ENCODE results near the gene PIGZ. TPM values are rescaled to one million over a fixed set of nuclear protein-coding genes. Genes with fewer than 3 reads are reported as not detected.
A peak's percentile ranks its signal among the peaks of the same experiment; 100 is the strongest.

Gene PIGZ
- total and polyA plus RNA-seq, 9 of the 15 experiments (the other 6 are each of a cell fraction or from before 2014, with no cell fraction given), result 0.15 to 1.8 (median 0.76) TPM

DNA sequence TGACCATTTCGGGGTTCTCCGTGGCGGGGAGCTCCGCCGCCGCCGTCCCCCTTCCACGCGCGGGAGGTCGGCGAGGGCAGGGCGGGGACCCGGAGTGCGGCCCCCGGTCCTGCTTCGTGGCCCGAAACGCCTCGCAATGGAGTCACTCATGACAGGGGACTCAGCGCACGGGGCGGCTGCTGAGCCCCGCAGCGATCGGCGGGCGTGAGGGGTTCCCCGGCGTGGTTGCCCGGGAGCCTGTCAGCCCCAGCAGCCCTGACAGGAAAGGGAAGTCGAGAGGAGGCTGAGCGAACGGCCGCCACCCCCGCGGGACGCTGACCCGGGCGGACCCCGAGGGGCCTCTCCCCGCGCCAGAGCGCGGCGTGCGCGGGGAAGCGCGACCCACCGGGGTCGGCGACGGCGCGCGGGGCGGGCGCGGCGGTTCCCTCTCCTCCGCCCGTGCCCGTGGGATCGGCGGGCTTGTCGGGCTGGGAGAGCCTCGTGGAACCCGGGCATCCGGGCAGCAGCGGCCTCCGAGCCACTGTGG lies 564 bp upstream of the PIGZ start (continued):
- TF ChIP-seq, protein P1, sequence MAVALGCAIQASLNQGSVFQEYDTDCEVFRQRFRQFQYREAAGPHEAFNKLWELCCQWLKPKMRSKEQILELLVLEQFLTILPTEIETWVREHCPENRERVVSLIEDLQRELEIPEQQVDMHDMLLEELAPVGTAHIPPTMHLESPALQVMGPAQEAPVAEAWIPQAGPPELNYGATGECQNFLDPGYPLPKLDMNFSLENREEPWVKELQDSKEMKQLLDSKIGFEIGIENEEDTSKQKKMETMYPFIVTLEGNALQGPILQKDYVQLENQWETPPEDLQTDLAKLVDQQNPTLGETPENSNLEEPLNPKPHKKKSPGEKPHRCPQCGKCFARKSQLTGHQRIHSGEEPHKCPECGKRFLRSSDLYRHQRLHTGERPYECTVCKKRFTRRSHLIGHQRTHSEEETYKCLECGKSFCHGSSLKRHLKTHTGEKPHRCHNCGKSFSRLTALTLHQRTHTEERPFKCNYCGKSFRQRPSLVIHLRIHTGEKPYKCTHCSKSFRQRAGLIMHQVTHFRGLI (CRISPR knock-in tag; IDR thresholded peaks at IDR 0.05), result peak; percentile 43; the same call in 1 of the 2 replicates
- TF ChIP-seq, protein P2, sequence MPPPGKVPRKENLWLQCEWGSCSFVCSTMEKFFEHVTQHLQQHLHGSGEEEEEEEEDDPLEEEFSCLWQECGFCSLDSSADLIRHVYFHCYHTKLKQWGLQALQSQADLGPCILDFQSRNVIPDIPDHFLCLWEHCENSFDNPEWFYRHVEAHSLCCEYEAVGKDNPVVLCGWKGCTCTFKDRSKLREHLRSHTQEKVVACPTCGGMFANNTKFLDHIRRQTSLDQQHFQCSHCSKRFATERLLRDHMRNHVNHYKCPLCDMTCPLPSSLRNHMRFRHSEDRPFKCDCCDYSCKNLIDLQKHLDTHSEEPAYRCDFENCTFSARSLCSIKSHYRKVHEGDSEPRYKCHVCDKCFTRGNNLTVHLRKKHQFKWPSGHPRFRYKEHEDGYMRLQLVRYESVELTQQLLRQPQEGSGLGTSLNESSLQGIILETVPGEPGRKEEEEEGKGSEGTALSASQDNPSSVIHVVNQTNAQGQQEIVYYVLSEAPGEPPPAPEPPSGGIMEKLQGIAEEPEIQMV (tag; conservative IDR thresholded peaks at IDR 0.05; ENCODE audit: low read depth), result no peak
- peak; percentile 84; the same call in 1 of the 2 replicates for TF ChIP-seq HDAC8 (tag; IDR thresholded peaks at IDR 0.05)
- no peak for TF ChIP-seq SP1 (CRISPR knock-in tag; IDR thresholded peaks at IDR 0.05)
- TF ChIP-seq, protein P3, sequence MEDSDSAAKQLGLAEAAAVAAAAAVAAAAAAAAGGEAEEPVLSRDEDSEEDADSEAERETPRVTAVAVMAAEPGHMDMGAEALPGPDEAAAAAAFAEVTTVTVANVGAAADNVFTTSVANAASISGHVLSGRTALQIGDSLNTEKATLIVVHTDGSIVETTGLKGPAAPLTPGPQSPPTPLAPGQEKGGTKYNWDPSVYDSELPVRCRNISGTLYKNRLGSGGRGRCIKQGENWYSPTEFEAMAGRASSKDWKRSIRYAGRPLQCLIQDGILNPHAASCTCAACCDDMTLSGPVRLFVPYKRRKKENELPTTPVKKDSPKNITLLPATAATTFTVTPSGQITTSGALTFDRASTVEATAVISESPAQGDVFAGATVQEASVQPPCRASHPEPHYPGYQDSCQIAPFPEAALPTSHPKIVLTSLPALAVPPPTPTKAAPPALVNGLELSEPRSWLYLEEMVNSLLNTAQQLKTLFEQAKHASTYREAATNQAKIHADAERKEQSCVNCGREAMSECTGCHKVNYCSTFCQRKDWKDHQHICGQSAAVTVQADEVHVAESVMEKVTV (CRISPR knock-in tag; IDR thresholded peaks at IDR 0.05), result 0 out of 2 replicates have a peak, but pooled peaks have one; percentile 7
- TF ChIP-seq RBM17 (IDR thresholded peaks at IDR 0.05; ENCODE audit: borderline replicate concordance, low read depth, low read length), result no peak
- TF ChIP-seq, protein P4, sequence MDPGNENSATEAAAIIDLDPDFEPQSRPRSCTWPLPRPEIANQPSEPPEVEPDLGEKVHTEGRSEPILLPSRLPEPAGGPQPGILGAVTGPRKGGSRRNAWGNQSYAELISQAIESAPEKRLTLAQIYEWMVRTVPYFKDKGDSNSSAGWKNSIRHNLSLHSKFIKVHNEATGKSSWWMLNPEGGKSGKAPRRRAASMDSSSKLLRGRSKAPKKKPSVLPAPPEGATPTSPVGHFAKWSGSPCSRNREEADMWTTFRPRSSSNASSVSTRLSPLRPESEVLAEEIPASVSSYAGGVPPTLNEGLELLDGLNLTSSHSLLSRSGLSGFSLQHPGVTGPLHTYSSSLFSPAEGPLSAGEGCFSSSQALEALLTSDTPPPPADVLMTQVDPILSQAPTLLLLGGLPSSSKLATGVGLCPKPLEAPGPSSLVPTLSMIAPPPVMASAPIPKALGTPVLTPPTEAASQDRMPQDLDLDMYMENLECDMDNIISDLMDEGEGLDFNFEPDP (CRISPR knock-in tag; IDR thresholded peaks at IDR 0.05), result 0 out of 2 replicates have a peak, but pooled peaks have one; percentile 18
- TF ChIP-seq, protein P5, sequence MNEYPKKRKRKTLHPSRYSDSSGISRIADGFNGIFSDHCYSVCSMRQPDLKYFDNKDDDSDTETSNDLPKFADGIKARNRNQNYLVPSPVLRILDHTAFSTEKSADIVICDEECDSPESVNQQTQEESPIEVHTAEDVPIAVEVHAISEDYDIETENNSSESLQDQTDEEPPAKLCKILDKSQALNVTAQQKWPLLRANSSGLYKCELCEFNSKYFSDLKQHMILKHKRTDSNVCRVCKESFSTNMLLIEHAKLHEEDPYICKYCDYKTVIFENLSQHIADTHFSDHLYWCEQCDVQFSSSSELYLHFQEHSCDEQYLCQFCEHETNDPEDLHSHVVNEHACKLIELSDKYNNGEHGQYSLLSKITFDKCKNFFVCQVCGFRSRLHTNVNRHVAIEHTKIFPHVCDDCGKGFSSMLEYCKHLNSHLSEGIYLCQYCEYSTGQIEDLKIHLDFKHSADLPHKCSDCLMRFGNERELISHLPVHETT (CRISPR knock-in tag; conservative IDR thresholded peaks at IDR 0.05 in 1 of 2, IDR thresholded peaks at IDR 0.05 in 1 of 2), result peak in 1 of 2 experiments; percentile 86; a peak in 2 of 4 replicates
- TF ChIP-seq SMAD4 (CRISPR knock-in tag; conservative IDR thresholded peaks at IDR 0.05), result peak; percentile 79
- TF ChIP-seq CHD1 (IDR thresholded peaks at IDR 0.05; ENCODE audit: low read length), result peak; percentile 44
- TF ChIP-seq TAF15 (IDR thresholded peaks at IDR 0.05; ENCODE audit: low read depth, low read length), result no peak
- TF ChIP-seq ZNF224 (CRISPR knock-in tag; IDR thresholded peaks at IDR 0.05), result no peak
- TF ChIP-seq, protein P6, sequence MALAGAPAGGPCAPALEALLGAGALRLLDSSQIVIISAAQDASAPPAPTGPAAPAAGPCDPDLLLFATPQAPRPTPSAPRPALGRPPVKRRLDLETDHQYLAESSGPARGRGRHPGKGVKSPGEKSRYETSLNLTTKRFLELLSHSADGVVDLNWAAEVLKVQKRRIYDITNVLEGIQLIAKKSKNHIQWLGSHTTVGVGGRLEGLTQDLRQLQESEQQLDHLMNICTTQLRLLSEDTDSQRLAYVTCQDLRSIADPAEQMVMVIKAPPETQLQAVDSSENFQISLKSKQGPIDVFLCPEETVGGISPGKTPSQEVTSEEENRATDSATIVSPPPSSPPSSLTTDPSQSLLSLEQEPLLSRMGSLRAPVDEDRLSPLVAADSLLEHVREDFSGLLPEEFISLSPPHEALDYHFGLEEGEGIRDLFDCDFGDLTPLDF (CRISPR knock-in tag; IDR thresholded peaks at IDR 0.05), result no peak
- TF ChIP-seq ZSCAN32 (CRISPR knock-in tag; IDR thresholded peaks at IDR 0.05), result peak; percentile 52; the same call in 1 of the 2 replicates
- TF ChIP-seq, protein P7, sequence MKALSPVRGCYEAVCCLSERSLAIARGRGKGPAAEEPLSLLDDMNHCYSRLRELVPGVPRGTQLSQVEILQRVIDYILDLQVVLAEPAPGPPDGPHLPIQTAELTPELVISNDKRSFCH (CRISPR knock-in tag; IDR thresholded peaks at IDR 0.05), result no peak
- TF ChIP-seq, protein P7 (tag; IDR thresholded peaks at IDR 0.05), result peak; percentile 93
